Activated CD8-positive, alpha-beta T cell treated with anti-CD3 and anti-CD28 coated beads for 36 hours (primary cell): ENCODE measurements around the gene RAB5B. TPM values are rescaled to one million over a fixed set of nuclear protein-coding genes. Genes with fewer than 3 reads are reported as not detected.

Experiments
- ATAC-seq: fragments of 200-7000 bp; cut with Tn5 transposase; one replicate; pipeline ENCODE4 v1.10.0; 2021; ENCODE audit warnings: mild to moderate bottlenecking, moderate library complexity
- CTCF ChIA-PET: fragments of 350-600 bp; sonication (Branson Sonifier 250); formaldehyde crosslinking; loops from one replicate; lab custom pipeline; 2021; ENCODE audit warnings: antibody characterized with exemption; lab: Charles Lee
- POLR2A ChIA-PET: fragments of 350-600 bp; sonication (Branson Sonifier 250); formaldehyde crosslinking; loops from one replicate; lab custom pipeline; 2021; ENCODE audit warnings: antibody characterized with exemption; lab: Charles Lee
- DNase-seq: peaks from one replicate; pipeline ENCODE4 v3.0.0-alpha.2; 2020
- H3K27ac Mint-ChIP-seq: one replicate; pipeline ENCODE4 v1.8.0; 2021; ENCODE audit warnings: mild to moderate bottlenecking, mixed read lengths
- H3K27me3 Mint-ChIP-seq: one replicate; pipeline ENCODE4 v1.8.0; 2021; ENCODE audit warnings: mixed read lengths
- H3K36me3 Mint-ChIP-seq: one replicate; pipeline ENCODE4 v1.8.0; 2021; ENCODE audit warnings: low read depth, mixed read lengths
- H3K4me1 Mint-ChIP-seq: one replicate; pipeline ENCODE4 v1.8.0; 2021; ENCODE audit warnings: low read depth, mixed read lengths
- H3K4me3 Mint-ChIP-seq: one replicate; pipeline ENCODE4 v1.8.0; 2021; ENCODE audit warnings: mild to moderate bottlenecking, moderate library complexity, mixed read lengths
- H3K9me3 Mint-ChIP-seq: one replicate; pipeline ENCODE4 v1.8.0; 2021; ENCODE audit warnings: mixed read lengths
- intact Hi-C: fragments of 100-400 bp; cut with micrococcal nuclease; formaldehyde crosslinking; loops from one replicate; pipeline ENCODE4 v1.10.0; 2022
- total RNA-seq, 2 experiments: library from RNA; stranded (reverse); gene quantifications; one replicate each; pipeline ENCODE4 v1.2.3, GENCODE V29; 2021
- TF ChIP-seq, protein P1 (sequence below): fragments of 200-600 bp; IDR thresholded peaks from one replicate; pipeline ENCODE4 v1.8.0; 2022; ENCODE audit warnings: antibody characterized with exemption, mild to moderate bottlenecking

Gene RAB5B
- total RNA-seq, 2 experiments from 2014 or later: 26.0 to 32.4 TPM

DNA sequence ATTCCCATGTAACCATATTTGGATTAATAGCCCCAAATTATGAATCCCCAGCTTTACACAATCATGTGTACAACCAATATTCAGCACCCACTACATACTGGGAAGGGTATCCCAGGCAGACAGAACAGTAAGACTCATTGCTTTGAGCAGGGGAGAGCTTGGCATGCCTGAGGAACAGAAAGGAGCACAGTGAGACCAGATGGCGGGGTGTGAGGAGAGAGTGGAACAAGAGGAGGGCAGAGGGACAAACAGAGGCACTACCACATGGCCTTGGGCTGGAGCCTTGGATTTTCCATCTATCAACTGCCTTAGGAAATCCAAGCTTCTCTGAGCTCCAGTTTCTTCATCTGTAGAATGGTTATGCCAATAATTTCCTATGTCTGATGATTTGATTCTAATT lies 39.1 kb upstream of the RAB5B start:
- Mint-ChIP-seq H3K27me3 (no peaks in the 10 kb centered on the region), H3K36me3 (peaks cover 84% of the 10 kb centered on the region), H3K27ac (peak overlapping the region; percentile 99), H3K4me3 (peak overlapping the region; percentile 99), H3K4me1 (peaks cover 73% of the 10 kb centered on the region), H3K9me3 (no peaks in the 10 kb centered on the region)
- ATAC-seq: no peak
- no peak for DNase-seq
- ChIA-PET CTCF (interaction anchor here (0.6 to 2.9 kb wide), 12 partner anchors 8 to 205 kb away, joined by 3 to 19 read pairs (median 4); partner anchors contain the start of genes ORMDL2, RAB5B and SARNP), POLR2A (interaction anchor here (1.0 to 3.5 kb wide), 10 partner anchors 8 to 205 kb away, joined by 3 to 29 read pairs (median 6); partner anchors contain the start of genes ORMDL2, PYM1 and SARNP)
- intact Hi-C loops: no loop called here
- TF ChIP-seq, protein P1, sequence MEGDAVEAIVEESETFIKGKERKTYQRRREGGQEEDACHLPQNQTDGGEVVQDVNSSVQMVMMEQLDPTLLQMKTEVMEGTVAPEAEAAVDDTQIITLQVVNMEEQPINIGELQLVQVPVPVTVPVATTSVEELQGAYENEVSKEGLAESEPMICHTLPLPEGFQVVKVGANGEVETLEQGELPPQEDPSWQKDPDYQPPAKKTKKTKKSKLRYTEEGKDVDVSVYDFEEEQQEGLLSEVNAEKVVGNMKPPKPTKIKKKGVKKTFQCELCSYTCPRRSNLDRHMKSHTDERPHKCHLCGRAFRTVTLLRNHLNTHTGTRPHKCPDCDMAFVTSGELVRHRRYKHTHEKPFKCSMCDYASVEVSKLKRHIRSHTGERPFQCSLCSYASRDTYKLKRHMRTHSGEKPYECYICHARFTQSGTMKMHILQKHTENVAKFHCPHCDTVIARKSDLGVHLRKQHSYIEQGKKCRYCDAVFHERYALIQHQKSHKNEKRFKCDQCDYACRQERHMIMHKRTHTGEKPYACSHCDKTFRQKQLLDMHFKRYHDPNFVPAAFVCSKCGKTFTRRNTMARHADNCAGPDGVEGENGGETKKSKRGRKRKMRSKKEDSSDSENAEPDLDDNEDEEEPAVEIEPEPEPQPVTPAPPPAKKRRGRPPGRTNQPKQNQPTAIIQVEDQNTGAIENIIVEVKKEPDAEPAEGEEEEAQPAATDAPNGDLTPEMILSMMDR: no peak

DNA sequence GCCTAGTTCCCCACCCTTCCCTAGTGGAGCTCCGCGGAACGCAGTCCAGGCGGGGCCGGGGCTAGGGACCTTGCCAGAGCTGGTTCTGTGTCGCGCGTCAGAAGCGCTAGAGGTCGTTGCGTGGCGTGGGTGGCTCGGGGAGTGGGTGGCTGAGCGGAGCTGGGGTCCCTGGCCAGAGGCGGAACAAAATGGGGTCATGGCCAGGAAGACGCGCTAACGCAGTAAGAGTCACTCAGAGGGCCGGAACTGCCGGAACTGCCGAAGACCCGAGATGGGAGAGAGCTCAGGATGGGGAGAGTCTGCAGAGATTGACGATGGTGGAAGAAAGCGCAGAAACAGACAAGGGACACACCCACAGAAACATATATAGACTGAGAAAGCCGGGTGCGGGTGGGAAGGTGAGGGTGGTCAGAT lies 38.1 kb upstream of the RAB5B start:
- ATAC-seq (peak; percentile 7), DNase-seq (peak; percentile 62)
- TF ChIP-seq, protein P1: no peak
- ChIA-PET CTCF (interaction anchor here (0.6 to 2.9 kb wide), 10 partner anchors 8 to 197 kb away, joined by 3 to 19 read pairs (median 5); partner anchors contain the start of genes ORMDL2, RAB5B and SARNP), POLR2A (interaction anchor here (0.7 to 3.5 kb wide), 12 partner anchors 9 to 206 kb away, joined by 3 to 29 read pairs (median 6); partner anchors contain the start of genes ORMDL2, PYM1 and SARNP)
- peak overlapping the region; percentile 99 for H3K27ac Mint-ChIP-seq
- peaks cover 94% of the 10 kb centered on the region for H3K36me3 Mint-ChIP-seq
- H3K27me3 Mint-ChIP-seq: no peaks in the 10 kb centered on the region
- no peaks in the 10 kb centered on the region for H3K9me3 Mint-ChIP-seq
- peaks cover 73% of the 10 kb centered on the region for H3K4me1 Mint-ChIP-seq
- intact Hi-C loops: no loop called here
- H3K4me3 Mint-ChIP-seq: peak overlapping the region; percentile 99

- DNase-seq: no peak
- Mint-ChIP-seq H3K4me3 (no peak overlapping the region), H3K9me3 (no peaks in the 10 kb centered on the region), H3K36me3 (peaks cover 95% of the 10 kb centered on the region), H3K4me1 (peaks cover 87% of the 10 kb centered on the region), H3K27ac (peak overlapping the region; percentile 99), H3K27me3 (no peaks in the 10 kb centered on the region)
- TF ChIP-seq, protein P1: no peak
- no peak for ATAC-seq
- ChIA-PET CTCF (interaction anchor here (0.9 to 4.0 kb wide), 4 partner anchors 21 to 200 kb away, joined by 3 to 31 read pairs (median 6); no protein-coding TSS in a partner anchor), POLR2A (interaction anchor here (1.3 to 3.3 kb wide), 2 partner anchors 8 to 16 kb away, joined by 4 to 27 read pairs; partner anchors contain the start of genes DGKA and PYM1)
- intact Hi-C loops: no loop called here
These were observed 35.9 kb upstream of the RAB5B start for GRCh38 chr12:55937981-55938380.

DNA sequence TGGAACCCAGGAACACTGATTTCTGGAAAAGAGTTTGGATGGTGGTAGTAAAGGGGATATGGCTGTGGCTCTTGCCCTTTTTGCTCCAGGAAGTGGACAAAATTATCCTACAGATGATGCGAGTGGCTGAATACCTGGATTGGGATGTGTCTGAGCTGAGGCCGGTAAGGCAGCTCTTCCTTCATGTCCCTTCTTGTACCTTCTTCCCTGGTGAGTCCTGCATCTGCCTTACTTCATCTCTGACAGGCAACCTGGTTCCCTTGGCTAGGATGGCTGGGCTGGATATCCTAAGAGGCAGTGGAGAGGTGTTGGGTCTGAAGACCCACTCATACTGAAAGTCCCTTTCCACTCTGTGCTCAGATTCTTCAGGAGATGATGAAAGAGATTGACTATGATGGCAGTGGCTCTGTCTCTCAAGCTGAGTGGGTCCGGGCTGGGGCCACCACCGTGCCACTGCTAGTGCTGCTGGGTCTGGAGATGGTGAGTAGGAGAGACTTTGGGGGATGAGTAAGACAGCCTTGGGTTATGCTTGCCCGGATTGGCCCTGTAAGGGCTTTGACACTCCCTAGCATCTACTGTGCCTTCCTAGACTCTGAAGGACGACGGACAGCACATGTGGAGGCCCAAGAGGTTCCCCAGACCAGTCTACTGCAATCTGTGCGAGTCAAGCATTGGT lies 34.9 kb upstream of the RAB5B start:
- DNase-seq: peak; percentile 54
- Mint-ChIP-seq H3K4me1 (peaks cover 83% of the 10 kb centered on the region), H3K9me3 (no peaks in the 10 kb centered on the region), H3K27me3 (no peaks in the 10 kb centered on the region), H3K4me3 (no peak overlapping the region), H3K36me3 (peaks cover 95% of the 10 kb centered on the region), H3K27ac (peak overlapping the region; percentile 99)
- intact Hi-C loops: no loop called here
- peak; percentile 56 for ATAC-seq
- ChIA-PET POLR2A (interaction anchor here (0.7 to 3.3 kb wide), 10 partner anchors 9 to 197 kb away, joined by 3 to 27 read pairs (median 4); partner anchors contain the start of genes DGKA and PYM1), CTCF (interaction anchor here (0.8 to 4.0 kb wide), 26 partner anchors 9 to 201 kb away, joined by 3 to 36 read pairs (median 5); partner anchors contain the start of genes DNAJC14, ORMDL2, PA2G4 and PYM1)
- TF ChIP-seq, protein P1: no peak
